ENCODE measurements around the gene ENAM. TPM values are rescaled to one million over a fixed set of nuclear protein-coding genes. Genes with fewer than 3 reads are reported as not detected.

The ENAM gene
- total and polyA plus RNA-seq, 10 donors = 0.02 to 0.30 (median 0.15) TPM; not detected in 6

DNA sequence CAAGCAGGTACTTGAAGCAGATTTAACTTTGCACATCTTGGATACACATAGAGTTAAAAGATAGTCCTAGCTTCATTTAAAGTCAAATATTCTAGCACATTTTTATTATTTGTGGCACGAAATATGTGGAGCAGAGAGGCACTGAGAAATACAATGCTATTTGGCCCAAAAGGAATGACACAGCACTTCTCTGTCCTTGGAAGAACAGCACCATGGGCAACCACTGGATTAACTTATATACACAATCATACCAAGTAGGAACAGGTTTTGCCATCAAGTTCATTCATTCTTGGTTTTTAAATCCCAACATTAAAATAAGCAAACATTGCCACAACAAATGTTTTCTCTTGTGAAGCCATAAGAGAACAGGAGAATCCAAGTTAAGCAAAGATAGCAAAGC is 924 bp upstream of the ENAM start:
- no peaks in the 10 kb centered on the region for H3K27me3 ChIP-seq (replicated peaks in 1 of 7)
- no peak overlapping the region for H3K27ac ChIP-seq
- DNase-seq = no peak
- H3K9me3 ChIP-seq = no peaks in the 10 kb centered on the region
- H3K36me3 ChIP-seq = no peaks in the 10 kb centered on the region
- no peak for TF ChIP-seq POLR2AphosphoS5 (IDR thresholded peaks at IDR 0.05)
- no peaks in the 10 kb centered on the region for H3K4me1 ChIP-seq
- intact Hi-C loops (cut with DNase I; ENCODE audit: low total_unique reads) = no loop called here
- no peak overlapping the region for H3K4me3 ChIP-seq
- WGBS, 5 donors = 74 to 88% (median 83%) methylated on average over 1 of the region's 1 CpG

DNA sequence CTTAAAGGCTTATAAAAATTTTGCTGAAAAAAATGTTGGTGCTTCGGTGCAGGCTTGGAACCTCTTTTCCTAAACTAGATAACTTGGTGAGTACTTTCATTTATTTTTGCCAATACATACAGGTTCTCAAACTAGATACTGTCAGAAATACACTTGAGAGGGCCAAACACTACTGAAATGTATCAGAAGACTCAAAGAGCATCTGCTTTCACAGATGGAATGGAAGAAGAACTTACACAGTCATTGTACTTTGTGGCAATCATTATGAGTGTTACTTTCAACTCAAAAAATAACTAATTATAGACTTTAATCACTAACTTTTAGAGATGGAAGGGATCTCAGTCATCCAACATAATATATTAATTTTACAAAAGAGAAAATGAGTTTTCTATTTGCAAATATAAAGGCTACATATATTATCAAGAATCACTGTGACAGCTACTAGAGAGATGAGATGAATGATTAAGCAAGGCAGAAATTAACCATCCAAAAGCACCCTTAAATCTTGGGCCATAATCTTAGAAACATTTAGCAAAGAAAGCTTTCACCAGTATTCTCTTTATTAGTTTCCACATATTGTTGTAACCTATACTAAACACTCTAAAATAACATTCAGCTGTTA is 1.0 kb downstream of the ENAM start:
- no peak overlapping the region for H3K27ac ChIP-seq
- TF ChIP-seq POLR2AphosphoS5 (IDR thresholded peaks at IDR 0.05) = no peak
- TF ChIP-seq POLR2A (IDR thresholded peaks at IDR 0.05) = no peak
- TF ChIP-seq, protein P1, sequence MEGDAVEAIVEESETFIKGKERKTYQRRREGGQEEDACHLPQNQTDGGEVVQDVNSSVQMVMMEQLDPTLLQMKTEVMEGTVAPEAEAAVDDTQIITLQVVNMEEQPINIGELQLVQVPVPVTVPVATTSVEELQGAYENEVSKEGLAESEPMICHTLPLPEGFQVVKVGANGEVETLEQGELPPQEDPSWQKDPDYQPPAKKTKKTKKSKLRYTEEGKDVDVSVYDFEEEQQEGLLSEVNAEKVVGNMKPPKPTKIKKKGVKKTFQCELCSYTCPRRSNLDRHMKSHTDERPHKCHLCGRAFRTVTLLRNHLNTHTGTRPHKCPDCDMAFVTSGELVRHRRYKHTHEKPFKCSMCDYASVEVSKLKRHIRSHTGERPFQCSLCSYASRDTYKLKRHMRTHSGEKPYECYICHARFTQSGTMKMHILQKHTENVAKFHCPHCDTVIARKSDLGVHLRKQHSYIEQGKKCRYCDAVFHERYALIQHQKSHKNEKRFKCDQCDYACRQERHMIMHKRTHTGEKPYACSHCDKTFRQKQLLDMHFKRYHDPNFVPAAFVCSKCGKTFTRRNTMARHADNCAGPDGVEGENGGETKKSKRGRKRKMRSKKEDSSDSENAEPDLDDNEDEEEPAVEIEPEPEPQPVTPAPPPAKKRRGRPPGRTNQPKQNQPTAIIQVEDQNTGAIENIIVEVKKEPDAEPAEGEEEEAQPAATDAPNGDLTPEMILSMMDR (IDR thresholded peaks at IDR 0.05 in 8 of 11, conservative IDR thresholded peaks at IDR 0.05 in 3 of 11) = no peak
- WGBS, 5 donors = 78 to 87% (median 86%) methylated on average over 1 of the region's 1 CpG

DNA sequence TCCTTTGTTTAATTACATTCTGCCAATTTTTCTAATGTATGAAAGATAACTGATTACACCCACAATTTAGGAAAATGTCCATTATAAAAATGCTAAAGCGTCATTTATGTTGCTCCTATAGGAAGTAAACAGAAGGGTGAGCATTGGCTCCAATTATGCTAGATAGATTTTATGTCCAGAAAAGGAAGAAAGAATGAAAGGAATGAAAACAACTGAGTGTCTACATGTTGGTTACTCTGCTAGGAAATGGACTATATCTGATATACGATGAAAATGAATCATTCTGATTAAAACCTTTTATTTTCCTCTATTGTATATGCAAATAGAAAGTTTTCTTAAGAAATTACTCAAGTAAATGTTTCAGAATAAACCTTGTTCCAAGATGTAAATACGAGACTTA is 1.6 kb downstream of the ENAM start:
- H3K36me3 ChIP-seq = no peaks in the 10 kb centered on the region
- no peaks in the 10 kb centered on the region for H3K9me3 ChIP-seq
- TF ChIP-seq POLR2A (IDR thresholded peaks at IDR 0.05) (no peak), POLR2AphosphoS5 (IDR thresholded peaks at IDR 0.05) (no peak)
- TF ChIP-seq, protein P1 (IDR thresholded peaks at IDR 0.05 in 8 of 11, conservative IDR thresholded peaks at IDR 0.05 in 3 of 11) = no peak
- no peak for DNase-seq
- WGBS, 5 donors = 63 to 88% (median 77%) methylated on average over 3 of the region's 3 CpGs
- H3K4me3 ChIP-seq = no peak overlapping the region
- no peaks in the 10 kb centered on the region for H3K4me1 ChIP-seq
- no peak overlapping the region for H3K27ac ChIP-seq
- H3K27me3 ChIP-seq (replicated peaks in 1 of 7) = no peaks in the 10 kb centered on the region
- intact Hi-C loops (cut with DNase I; ENCODE audit: low total_unique reads) = no loop called here

More for the DNA sequence above, 1.0 kb downstream of the ENAM start:
- Histone ChIP-seq H3K36me3 (no peaks in the 10 kb centered on the region), H3K27me3 (replicated peaks in 1 of 7) (no peaks in the 10 kb centered on the region), H3K4me3 (no peak overlapping the region), H3K9me3 (no peaks in the 10 kb centered on the region), H3K4me1 (no peaks in the 10 kb centered on the region)
- DNase-seq = no peak
- intact Hi-C loops (cut with DNase I; ENCODE audit: low total_unique reads) = no loop called here

DNA sequence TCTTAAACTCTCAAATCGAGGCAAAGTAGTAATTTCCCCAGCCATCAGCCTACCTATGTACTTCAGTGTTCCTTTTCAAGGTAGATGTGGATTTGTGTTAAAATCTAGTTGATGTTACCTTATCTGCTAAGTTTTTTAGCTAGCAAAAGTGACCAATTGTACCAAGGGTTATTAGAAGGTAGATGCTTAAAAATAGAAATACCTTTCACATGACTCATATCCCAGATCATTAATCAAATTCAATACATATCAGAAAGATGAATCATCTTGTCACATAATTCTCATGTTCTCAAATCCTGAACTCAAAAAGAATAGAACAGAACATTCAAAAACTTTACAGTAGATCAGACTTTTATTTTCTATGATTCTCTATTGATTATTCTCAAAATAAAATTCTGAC is 3.5 kb downstream of the ENAM start:
- 74 to 89% (median 86%) methylated on average over 1 of the region's 1 CpG for WGBS, 5 donors
- no peaks in the 10 kb centered on the region for H3K9me3 ChIP-seq

More for the DNA sequence above, 3.5 kb downstream of the ENAM start:
- Histone ChIP-seq H3K36me3 (no peaks in the 10 kb centered on the region), H3K4me3 (no peak overlapping the region), H3K27ac (no peak overlapping the region), H3K4me1 (no peaks in the 10 kb centered on the region), H3K27me3 (replicated peaks in 1 of 7) (no peaks in the 10 kb centered on the region)
- intact Hi-C loops (cut with DNase I; ENCODE audit: low total_unique reads) = no loop called here
- DNase-seq = no peak
- TF ChIP-seq, protein P1 (IDR thresholded peaks at IDR 0.05 in 8 of 11, conservative IDR thresholded peaks at IDR 0.05 in 3 of 11) = no peak
- TF ChIP-seq POLR2A (IDR thresholded peaks at IDR 0.05) (no peak), POLR2AphosphoS5 (IDR thresholded peaks at IDR 0.05) (no peak)
